GM21723 (cell line): Measurements from ENCODE around the gene KIR2DL4.
"Not testable (repeated sequence)": the region's sequence is repeated elsewhere in the genome, so short reads cannot be mapped to it uniquely, and the experiment has no call there.

ENCODE experiments used
- ATAC-seq: cut with Tn5 transposase; IDR thresholded peaks from one replicate; pipeline ENCODE4 v1.9.1; 2021; ENCODE audit warnings: mild to moderate bottlenecking, moderate library complexity; ENCODE audit not compliant: unreplicated experiment

The KIR2DL4 gene

GRCh38 chr19:54804101-54804500, 691 bp downstream of the KIR2DL4 start:
- no peak for ATAC-seq

- ATAC-seq = no peak
Observed at GRCh38 chr19:54804571-54804970, 1.2 kb downstream of the KIR2DL4 start.

DNA sequence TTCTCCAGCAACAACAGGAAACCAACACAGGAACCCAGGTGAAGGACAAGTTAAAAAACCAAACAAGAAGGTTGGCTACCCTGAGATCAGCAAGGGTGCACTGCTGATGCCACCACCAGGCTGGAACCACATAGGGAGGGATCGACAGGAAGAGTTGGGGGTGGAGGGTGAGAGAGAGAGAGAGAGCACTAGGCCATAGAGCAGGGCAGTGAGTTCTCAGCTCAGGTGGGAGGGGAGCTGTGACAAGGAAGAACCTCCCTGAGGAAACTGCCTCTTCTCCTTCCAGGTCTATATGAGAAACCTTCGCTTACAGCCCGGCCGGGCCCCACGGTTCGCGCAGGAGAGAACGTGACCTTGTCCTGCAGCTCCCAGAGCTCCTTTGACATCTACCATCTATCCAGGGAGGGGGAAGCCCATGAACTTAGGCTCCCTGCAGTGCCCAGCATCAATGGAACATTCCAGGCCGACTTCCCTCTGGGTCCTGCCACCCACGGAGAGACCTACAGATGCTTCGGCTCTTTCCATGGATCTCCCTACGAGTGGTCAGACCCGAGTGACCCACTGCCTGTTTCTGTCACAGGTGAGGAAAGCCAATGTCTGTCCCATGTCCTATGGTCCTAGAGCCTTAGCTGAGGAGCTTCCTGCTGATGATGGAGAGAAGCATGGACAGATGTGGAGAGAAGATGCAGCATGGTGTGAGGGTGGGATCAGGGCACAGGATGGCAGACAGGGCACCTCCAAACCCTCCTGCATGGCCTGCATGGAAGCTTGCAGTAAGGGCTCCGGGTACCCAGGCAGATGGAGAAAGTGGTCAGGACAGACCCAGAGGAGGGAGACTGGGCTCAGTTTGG, 2.5 kb downstream of the KIR2DL4 start:
- no peak for ATAC-seq

DNA sequence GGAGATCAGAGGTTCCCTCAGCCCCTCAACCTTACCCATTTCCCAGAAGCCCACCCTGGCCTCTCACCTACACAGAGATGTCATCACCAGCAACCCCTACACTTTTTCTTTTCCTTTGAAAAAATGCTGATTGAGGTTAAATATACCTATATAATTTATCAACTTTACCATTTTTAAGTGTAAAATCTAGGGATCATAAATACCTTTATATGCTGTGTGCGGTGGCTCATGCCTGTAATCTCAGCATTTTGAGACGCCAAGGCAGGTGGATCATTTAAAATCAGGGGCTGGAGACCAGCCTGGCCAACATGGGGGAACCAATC, 3.1 kb downstream of the KIR2DL4 start:
- ATAC-seq = no peak

DNA sequence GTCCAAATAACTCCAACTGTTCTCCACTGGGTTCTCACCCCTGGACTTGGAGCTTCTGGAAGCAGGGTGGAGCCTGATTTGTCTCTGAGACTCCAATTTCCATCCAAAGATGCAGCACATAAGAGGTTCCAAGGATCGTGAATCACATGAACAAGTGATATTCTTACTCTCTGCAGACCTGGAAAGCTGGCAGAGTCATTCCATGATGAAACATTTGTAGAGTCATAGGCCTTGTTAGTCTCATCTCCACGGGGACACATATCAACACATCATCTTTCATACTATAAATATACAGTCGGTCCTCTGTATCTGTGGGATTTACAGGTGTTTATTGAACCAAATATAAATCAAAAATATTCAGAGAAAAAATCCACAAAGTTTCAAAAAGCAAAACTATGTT, 11.2 kb downstream of the KIR2DL4 start:
- not testable (repeated sequence) for ATAC-seq

DNA sequence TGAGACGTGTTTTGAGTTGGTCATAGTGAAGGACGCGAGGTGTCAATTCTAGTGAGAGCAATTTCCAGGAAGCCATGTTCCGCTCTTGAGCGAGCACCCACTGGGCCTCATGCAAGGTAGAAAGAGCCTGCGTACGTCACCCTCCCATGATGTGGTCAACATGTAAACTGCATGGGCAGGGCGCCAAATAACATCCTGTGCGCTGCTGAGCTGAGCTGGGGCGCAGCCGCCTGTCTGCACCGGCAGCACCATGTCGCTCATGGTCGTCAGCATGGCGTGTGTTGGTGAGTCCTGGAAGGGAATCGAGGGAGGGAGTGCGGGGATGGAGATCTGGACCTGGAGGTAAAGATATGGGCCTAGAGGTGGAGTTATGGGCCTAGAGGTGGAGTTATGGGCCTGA, 12.8 kb downstream of the KIR2DL4 start, which contains the start of gene KIR3DL1:
TSS of gene KIR3DL1 (plus strand) at position 218 of the 400 bp plus-strand sequence.
- not testable (repeated sequence) for ATAC-seq

GRCh38 chr19:54817670-54818536, 14.5 kb downstream of the KIR2DL4 start:
- no peak for ATAC-seq

- not testable (repeated sequence) for ATAC-seq
Observed at GRCh38 chr19:54824416-54824815, 21.0 kb downstream of the KIR2DL4 start.

DNA sequence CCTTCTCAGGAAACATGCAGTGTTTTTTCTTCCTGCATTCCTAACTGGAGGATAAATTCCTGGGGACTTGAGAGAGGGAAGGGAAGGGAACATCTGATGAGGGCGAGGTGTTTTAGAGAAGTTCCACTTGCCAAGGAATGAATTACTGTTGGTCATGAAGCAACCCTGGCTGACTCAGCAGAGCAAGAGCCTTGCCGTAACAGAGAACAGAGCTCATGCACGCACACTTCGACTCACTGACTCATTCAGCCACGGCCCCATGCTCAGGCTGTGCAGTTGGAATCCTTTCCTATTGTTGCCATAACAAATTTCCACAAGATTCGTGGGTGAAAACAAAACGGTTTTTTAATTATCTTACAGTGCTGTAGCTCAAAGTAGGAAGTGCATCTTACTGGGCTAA, 21.9 kb downstream of the KIR2DL4 start:
- ATAC-seq = not testable (repeated sequence)

GRCh38 chr19:54828064-54828463, 24.7 kb downstream of the KIR2DL4 start:
- not testable (repeated sequence) for ATAC-seq

DNA sequence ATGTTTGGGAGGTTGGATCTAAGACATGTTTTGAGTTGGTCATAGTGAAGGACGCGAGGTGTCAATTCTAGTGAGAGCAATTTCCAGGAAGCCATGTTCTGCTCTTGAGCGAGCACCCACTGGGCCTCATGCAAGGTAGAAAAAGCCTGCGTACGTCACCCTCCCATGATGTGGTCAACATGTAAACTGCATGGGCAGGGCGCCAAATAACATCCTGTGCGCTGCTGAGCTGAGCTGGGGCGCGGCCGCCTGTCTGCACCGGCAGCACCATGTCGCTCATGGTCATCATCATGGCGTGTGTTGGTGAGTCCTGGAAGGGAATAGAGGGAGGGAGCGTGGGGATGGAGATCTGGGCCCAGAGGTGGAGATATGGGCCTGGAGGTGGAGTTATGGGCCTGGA, 29.1 kb downstream of the KIR2DL4 start, which contains the start of gene KIR2DS4:
TSS of gene KIR2DS4 (plus strand) at position 181 of the 400 bp plus-strand sequence.
- ATAC-seq = not testable (repeated sequence)

GRCh38 chr19:54835126-54835525, 31.7 kb downstream of the KIR2DL4 start:
- not testable (repeated sequence) for ATAC-seq

GRCh38 chr19:54837522-54837921, 34.1 kb downstream of the KIR2DL4 start:
- not testable (repeated sequence) for ATAC-seq

DNA sequence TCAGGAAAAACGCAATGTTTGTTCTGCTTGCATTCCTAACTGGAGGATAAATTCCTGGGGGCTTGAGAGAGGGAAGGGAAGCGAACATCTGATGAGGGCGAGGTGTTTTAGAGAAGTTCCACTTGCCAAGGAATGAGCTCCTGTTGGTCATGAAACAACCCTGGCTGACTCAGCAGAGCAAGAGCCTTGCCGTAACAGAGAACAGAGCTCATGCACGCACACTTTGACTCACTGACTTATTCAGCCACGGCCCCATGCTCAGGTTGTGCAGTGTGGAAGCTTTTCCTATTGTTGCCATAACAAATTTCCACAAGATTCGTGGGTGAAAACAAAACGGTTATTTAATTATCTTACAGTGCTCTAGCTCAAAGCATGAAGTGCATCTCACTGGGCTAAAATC, 39.8 kb downstream of the KIR2DL4 start:
- ATAC-seq = not testable (repeated sequence)

DNA sequence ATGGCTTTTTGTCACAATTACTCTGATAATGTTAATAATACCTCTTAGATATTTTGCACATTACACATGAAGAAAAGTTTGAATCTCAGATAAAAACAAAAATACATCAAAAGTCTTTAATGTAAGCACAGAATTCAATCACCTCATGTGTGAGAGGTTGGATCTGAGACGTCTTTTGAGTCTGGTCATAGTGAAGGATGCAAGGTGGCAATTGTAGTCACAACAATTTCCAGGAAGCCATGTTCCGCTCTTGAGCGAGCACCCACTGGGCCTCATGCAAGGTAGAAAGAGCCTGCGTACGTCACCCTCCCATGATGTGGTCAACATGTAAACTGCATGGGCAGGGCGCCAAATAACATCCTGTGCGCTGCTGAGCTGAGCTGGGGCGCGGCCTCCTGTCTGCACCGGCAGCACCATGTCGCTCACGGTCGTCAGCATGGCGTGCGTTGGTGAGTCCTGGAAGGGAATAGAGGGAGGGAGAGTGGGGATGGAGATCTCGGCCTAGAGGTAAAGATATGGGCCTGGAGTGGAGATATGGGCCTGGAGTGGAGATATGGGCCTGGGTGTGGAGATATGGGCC, 46.7 kb downstream of the KIR2DL4 start, which contains the start of gene KIR3DL2:
TSS of gene KIR3DL2 (plus strand) at position 383 of the 580 bp plus-strand sequence. CDS start at position 416, 33 bp downstream.
- not testable (repeated sequence) for ATAC-seq

GRCh38 chr19:54850930-54851329, 47.5 kb downstream of the KIR2DL4 start:
- ATAC-seq = no peak

DNA sequence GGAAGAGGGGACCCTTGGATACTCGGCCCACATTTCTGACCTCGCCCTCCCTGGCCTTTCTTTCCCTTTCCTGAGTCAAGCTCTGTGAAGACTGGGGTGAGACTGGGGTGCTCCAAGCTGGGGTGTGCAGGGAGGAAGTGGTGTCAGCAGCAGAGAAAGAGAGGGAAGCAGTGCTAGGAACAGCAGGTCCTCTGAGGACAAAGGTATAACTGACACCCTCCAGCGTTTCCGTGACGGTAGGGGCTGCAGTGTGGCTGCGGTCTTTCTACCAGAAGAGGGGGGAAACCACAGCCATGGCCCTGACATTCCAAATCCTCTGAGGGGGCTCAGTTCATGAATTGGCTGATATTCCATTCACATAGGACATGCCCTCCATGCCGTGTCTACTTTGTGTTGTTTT, 47.9 kb downstream of the KIR2DL4 start:
- ATAC-seq = no peak

- ATAC-seq = not testable (repeated sequence)
Observed at GRCh38 chr19:54855241-54855640, 51.8 kb downstream of the KIR2DL4 start.

- ATAC-seq = not testable (repeated sequence)
Observed at GRCh38 chr19:54858476-54858875, 55.1 kb downstream of the KIR2DL4 start.

DNA sequence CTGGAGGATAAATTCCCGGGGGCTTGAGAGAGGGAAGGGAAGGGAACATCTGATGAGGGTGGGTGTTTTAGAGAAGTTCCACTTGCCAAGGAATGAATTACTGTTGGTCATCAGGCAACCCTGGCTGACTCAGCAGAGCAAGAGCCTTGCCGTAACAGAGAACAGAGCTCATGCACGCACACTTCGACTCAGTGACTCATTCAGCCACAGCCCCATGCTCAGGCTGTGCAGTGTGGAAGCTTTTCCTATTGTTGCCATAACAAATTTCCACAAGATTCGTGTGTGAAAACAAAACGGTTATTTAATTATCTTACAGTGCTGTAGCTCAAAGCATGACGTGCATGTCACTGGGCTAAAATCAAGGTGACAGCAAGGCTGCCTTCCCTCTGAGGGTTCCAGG, 56.0 kb downstream of the KIR2DL4 start:
- ATAC-seq = not testable (repeated sequence)

DNA sequence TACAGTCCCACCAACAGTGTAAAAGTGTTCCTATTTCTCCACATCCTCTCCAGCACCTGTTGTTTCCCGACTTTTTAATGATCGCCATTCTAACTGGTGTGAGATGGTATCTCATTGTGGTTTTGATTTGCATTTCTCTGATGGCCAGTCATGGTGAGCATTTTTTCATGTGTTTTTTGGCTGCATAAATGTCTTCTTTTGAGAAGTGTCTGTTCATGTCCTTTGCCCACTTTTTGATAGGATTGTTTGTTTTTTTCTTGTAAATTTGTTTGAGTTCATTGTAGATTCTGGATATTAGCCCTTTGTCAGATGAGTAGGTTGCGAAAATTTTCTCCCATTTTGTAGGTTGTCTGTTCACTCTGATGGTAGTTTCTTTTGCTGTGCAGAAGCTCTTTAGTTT, 60.0 kb downstream of the KIR2DL4 start:
- not testable (repeated sequence) for ATAC-seq
